ENCODE results near the gene CALD1.

Gene CALD1

DNA sequence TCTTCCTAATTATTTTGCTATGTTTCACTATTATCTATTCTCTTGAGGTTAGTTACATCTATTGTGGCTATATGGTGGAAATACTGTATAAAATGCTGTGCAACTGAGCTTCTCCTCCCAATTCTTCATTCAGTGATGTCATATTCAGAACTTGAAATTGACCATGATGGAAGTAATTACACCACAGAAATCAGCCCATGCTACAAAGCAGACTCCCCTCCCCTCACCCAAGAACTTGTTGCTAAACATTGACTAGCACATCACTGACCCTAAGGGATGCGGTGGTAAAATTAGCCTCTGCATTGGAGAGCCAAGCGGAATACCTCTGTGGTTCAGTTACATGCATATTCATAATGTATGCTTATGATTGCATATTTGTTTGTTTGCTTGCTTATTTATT is 8.8 kb downstream of the CALD1 start:
- DNase-seq (ENCODE audit: low spot score), result no peak

DNA sequence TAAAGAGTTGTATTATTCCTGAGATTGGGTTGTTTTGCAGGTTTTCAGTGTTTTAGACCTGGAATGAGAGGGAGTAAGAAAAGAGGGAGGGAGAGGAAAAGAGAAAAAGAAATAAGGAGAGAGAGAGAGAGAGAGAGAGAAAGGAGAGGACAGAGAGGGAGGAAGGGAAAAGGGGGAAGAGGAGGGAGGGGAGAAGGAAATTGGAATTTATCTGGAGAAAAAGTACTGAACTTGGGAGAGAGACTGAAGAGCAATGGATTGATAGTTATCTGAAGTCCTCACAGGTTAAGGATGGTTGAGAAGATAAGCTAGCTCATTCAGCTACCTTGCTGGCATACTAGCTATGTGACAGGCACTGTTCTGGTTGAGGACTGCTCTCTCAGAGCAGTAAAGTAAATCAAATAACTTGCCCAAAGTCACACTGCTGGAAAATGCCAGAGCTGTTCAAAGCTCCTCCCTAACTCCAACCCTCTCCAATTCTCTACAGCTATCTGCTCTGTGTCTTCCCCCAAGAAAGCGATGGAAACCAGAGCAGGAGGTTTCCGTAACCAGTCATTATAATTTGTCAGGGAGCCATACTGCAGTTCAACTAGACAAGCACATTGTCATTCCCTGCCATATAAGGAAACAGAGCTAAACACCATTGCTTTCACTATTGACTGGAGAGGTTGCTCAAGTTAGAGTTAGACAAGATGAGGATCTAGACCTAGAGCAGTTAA is 10.7 kb downstream of the CALD1 start:
- no peak for DNase-seq (ENCODE audit: low spot score)

GRCh38 chr7:134792968-134793367 is 13.5 kb downstream of the CALD1 start:
- DNase-seq (ENCODE audit: low spot score), result no peak

DNA sequence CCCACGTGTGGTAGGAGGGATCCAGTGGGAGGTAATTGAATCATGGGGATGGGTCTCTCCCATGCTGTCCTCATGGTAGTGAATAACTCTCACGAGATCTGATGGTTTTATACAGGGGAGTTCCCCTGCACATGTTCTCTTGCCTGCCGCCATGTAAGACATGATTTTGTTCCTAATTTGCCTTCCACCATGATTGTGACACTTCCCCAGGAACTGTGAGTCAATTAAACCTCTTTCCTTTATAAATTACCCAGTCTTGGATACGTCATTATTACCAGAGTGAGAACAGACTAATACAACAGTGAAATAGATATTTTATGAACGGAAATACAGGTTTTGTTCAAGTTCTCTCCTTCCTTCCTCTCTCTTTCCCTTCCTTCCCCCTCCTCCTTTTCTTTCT is 15.8 kb downstream of the CALD1 start:
- DNase-seq (ENCODE audit: low spot score), result no peak

DNA sequence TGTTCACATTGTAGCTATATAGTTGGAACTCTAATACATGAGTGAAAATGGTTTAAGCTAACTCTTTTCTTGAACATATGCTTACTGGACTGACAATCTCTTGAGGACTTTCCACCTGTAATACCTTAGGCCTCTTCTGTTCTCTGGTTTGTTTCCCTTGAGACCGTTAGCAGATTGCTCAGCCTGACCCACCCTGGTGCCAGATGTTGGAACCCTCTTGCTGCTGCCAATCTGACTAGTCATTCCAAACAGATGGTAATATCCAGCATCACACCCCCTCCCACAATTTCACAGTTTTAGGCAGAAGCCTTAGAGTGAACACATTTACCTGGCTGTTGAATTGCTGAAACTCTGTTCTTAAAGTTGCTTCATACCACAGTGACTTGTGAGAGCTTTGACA is 18.7 kb downstream of the CALD1 start:
- no peak for DNase-seq (ENCODE audit: low spot score)

DNA sequence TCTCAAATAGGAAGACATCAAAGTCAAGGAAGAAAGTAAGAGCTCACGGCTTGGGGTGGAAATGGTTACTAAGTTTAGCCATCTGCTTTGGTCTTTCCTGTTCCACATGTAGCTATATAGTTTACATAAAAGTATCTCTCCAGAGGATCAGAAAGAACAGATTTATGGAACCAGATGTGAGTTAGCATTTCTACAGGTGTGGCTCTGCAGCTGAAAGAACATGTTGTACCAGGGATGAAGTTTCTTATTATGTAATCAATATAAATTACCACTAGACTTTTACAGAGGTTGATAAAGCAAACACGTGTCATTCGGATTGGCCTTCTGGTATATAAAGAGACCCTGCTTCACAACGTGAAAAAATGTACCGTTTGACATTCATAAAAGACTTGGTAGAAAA is 19.9 kb downstream of the CALD1 start:
- DNase-seq (ENCODE audit: low spot score), result no peak

- no peak for DNase-seq (ENCODE audit: low spot score)
Observed at GRCh38 chr7:134802762-134803161, 23.3 kb downstream of the CALD1 start.

GRCh38 chr7:134804351-134804750 is 24.9 kb downstream of the CALD1 start:
- DNase-seq (ENCODE audit: low spot score), result no peak

DNA sequence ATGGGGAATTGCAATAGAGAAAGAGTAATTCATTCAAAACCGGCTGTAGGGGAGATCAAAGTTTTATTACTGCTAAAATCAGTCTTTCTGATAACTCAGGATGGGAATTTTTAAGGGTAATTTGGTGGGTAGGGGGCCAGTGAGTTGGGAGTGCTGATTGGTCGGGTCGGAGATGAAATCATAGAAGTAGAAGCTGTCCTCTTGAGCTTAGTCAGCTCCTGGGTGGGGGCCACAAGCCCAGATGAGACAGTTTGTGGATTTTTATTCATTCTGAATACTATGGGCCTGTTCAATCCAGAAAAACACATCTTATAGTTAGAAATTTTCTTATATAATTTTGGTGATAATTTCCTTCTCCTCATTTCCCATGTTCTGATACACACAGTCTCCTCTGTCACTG is 25.4 kb downstream of the CALD1 start:
- DNase-seq (ENCODE audit: low spot score), result no peak

GRCh38 chr7:134806197-134806596 is 26.8 kb downstream of the CALD1 start:
- no peak for DNase-seq (ENCODE audit: low spot score)

GRCh38 chr7:134809616-134810015 is 30.2 kb downstream of the CALD1 start:
- no peak for DNase-seq (ENCODE audit: low spot score)

GRCh38 chr7:134811765-134812164 is 32.3 kb downstream of the CALD1 start:
- no peak for DNase-seq (ENCODE audit: low spot score)

- no peak for DNase-seq (ENCODE audit: low spot score)
Observed at GRCh38 chr7:134813663-134814396, 34.4 kb downstream of the CALD1 start.

DNA sequence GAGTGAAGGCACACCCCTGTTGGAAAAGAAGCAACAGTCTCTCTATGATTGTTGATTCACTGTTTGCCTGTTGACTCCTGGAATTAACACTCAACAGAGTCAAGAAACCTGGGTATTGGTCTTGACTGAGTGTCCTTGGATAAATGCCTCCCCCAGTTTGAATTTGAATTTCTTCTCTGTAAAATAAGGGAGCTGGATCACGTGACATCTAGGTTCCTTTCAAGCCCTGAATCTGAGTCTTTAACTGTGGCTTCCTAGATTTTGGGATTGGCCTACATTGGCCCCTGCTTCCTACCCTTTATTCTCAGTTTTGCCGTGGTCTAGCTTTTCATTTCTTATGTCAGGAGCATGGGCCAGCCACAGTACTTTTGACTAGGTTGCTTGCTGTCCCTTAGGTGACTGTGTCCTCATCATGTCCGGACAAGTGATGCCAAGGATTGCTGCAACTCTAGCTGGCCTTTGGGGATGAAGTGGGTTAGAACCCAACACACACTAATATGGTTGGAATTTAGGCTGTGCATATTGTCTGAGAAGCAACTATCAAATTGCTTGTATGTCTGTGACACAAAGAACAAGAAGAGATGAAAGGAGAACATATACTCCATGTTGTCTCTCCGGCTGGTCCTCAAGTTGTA is 35.4 kb downstream of the CALD1 start:
- no peak for DNase-seq (ENCODE audit: low spot score)

GRCh38 chr7:134818613-134819345 is 39.3 kb downstream of the CALD1 start:
- DNase-seq (ENCODE audit: low spot score), result no peak

GRCh38 chr7:134819401-134819800 is 40.0 kb downstream of the CALD1 start:
- no peak for DNase-seq (ENCODE audit: low spot score)

DNA sequence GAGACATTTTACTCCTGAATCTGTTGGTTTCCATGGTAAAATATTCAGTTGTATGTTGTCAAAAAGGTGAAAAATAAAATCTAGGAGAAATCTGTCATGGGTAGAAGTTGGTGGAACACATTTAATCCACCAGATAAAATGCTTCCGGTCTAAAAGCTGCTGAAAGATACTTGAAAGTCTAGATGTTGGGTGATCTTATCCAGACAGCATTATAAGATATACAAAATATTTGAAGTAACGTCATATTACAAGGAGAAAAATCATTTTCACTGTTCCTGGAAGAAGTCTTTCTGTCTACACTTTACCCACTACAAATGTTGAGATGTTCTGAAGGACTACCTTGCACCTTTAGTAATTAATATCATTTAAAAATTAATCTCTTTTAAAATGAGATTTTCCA is 40.9 kb downstream of the CALD1 start:
- DNase-seq (ENCODE audit: low spot score), result no peak

DNA sequence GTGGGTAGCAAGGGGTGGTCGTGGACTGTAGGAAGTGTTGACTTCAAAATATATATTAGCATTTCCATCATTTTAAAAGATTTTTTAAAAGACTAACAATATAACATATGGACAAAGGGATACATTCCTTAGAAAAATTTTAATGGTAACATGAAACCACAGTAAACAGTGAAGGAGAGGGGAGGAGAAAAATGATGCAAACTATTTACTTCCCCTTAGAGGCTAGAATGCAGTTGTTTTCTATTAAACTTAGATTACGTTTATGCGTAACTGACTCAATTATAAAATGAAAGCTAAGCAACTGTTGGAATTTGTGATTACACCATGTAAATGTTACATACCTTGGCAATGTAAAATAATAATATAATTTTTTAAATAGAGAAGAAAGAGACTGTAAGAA is 41.3 kb downstream of the CALD1 start:
- DNase-seq (ENCODE audit: low spot score), result no peak

GRCh38 chr7:134823400-134823799 is 44.0 kb downstream of the CALD1 start:
- DNase-seq (ENCODE audit: low spot score), result no peak

- DNase-seq (ENCODE audit: low spot score), result no peak
Observed at GRCh38 chr7:134825666-134826065, 46.2 kb downstream of the CALD1 start.

GRCh38 chr7:134826105-134826504 is 46.7 kb downstream of the CALD1 start:
- DNase-seq (ENCODE audit: low spot score), result no peak

DNA sequence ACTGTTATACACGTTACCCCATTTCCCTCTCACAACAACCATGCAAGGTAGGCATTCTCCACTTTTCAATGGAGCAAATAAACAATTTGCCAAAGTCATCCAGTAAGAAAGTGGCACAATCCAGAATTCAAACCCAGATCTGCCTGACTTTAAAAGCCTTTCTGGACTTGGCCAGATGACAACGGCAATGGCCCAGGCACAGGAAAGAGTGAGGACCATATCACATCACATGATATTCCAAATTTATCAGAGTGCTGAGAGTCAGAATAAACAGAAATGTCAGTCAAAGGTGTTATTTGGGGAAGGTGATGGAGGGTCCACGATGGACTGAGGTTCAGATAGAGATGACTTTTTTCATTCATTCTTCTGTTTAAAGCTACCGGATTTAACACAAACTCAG is 48.0 kb downstream of the CALD1 start:
- DNase-seq (ENCODE audit: low spot score), result no peak

DNA sequence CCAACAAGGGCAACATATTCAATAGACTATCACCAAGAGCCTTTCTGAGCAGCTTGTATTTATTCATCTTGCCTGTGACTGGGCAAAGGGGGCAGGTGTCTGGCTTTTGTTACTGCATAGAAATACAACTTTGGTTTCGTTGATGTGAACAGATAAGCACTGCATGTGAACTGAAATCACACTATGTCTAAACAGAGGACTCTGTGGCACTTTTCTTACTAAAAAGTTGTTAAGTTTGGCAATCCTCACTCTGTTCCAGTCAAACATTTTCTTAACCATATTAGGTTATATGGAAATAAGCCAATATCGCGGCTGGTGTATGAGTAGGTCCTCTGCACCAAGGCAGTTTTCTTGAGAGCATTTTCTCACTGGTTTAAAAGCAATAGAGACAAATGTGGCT is 48.5 kb downstream of the CALD1 start:
- DNase-seq (ENCODE audit: low spot score), result no peak
